DOHH2 (cell line): Measurements from ENCODE around the gene GRID1.

Experiments used
- H3F3A ChIP-seq: fragments of 200-600 bp; sonication (generic), shearing (Covaris generic); 2 replicates; pipeline ENCODE4 v1.6.0; 2016; ENCODE audit warnings: antibody characterized with exemption, mild to moderate bottlenecking; ENCODE audit not compliant: control insufficient read depth, insufficient read depth
- H3K27ac ChIP-seq: fragments of 200-600 bp; sonication (generic); 2 replicates; pipeline ENCODE4 v1.5.1; 2014; ENCODE audit warnings: low read depth, mild to moderate bottlenecking, low read length, moderate library complexity
- H3K27me3 ChIP-seq: fragments of 200-600 bp; sonication (generic); 2 replicates; pipeline ENCODE4 v1.6.1; 2014; ENCODE audit warnings: mild to moderate bottlenecking, low read length, mixed read lengths; ENCODE audit not compliant: control insufficient read depth
- H3K36me3 ChIP-seq: fragments of 200-600 bp; sonication (generic); 2 replicates; pipeline ENCODE4 v1.6.1; 2014; ENCODE audit warnings: mild to moderate bottlenecking, low read length, moderate library complexity, mixed read lengths; ENCODE audit not compliant: control insufficient read depth
- H3K4me1 ChIP-seq: fragments of 200-600 bp; sonication (generic); 2 replicates; pipeline ENCODE4 v1.6.1; 2014; ENCODE audit warnings: mild to moderate bottlenecking, low read length, mixed read lengths; ENCODE audit not compliant: control insufficient read depth
- H3K4me2 ChIP-seq: fragments of 200-600 bp; sonication (generic); 2 replicates; pipeline ENCODE4 v1.6.0; 2014; ENCODE audit warnings: mild to moderate bottlenecking, low read length, moderate library complexity
- H3K4me3 ChIP-seq: fragments of 200-600 bp; sonication (generic); 2 replicates; pipeline ENCODE4 v1.5.1; 2014; ENCODE audit warnings: mild to moderate bottlenecking, low read length, mixed read lengths
- H3K79me2 ChIP-seq: fragments of 200-600 bp; sonication (generic); 2 replicates; pipeline ENCODE4 v1.6.1; 2014; ENCODE audit warnings: mild to moderate bottlenecking, low read length, mixed read lengths; ENCODE audit not compliant: control insufficient read depth
- H3K9me2 ChIP-seq: fragments of 200-600 bp; sonication (generic); replicated peaks from 2 replicates; pipeline ENCODE4 v1.6.1; 2014; ENCODE audit warnings: mild to moderate bottlenecking, low read length, mixed read lengths; ENCODE audit not compliant: control insufficient read depth
- H3K9me3 ChIP-seq: fragments of 200-600 bp; sonication (generic); 2 replicates; pipeline ENCODE4 v1.6.1; 2014; ENCODE audit warnings: antibody characterized with exemption, low read length, mixed read lengths; ENCODE audit not compliant: control insufficient read depth, insufficient read depth
- H4K20me1 ChIP-seq: fragments of 200-600 bp; sonication (generic); 2 replicates; pipeline ENCODE4 v1.6.0; 2014; ENCODE audit warnings: low read depth, mild to moderate bottlenecking, antibody characterized with exemption, low read length, moderate library complexity; ENCODE audit not compliant: control insufficient read depth, insufficient read depth
- CTCF ChIP-seq: fragments of 200-600 bp; sonication (generic); IDR thresholded peaks from one replicate; pipeline ENCODE4 v1.5.1; 2014; ENCODE audit warnings: antibody characterized with exemption, mild to moderate bottlenecking, low read depth, low read length; ENCODE audit not compliant: poor library complexity, severe bottlenecking
- EZH2phosphoT487 ChIP-seq: fragments of 200-600 bp; sonication (generic); IDR thresholded peaks from 2 replicates; pipeline ENCODE4 v1.6.1; 2017; ENCODE audit warnings: borderline replicate concordance, mild to moderate bottlenecking, antibody characterized with exemption, low read length, moderate library complexity, mixed read lengths

The GRID1 gene

DNA sequence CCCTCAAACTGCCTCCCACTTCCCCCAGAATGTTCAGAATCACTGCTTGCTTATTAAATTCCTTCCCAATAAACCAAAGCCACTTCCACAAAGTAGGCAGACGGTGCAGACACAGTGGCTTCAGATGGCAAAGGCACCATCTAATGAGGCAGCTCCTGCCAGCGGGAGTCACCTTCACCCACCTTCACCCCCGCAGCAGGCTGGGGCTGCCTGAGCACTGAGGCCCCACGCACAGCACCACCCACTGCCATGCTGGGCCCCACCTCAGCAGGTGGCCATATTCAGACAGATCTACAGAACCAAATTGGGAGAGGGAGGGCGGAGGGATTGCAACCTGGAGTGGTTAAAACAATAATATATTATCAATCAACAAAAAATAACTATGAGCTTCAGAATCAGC lies 118.5 kb downstream of the GRID1 start:
- Histone ChIP-seq H3K36me3 (no peaks in the 10 kb centered on the region), H3K9me3 (peaks cover 7% of the 10 kb centered on the region; the same call in 1 of the 2 replicates), H3K27ac (no peak overlapping the region), H3K79me2 (no peaks in the 10 kb centered on the region), H3F3A (no peaks in the 10 kb centered on the region), H3K9me2 (no peaks in the 10 kb centered on the region), H3K27me3 (no peaks in the 10 kb centered on the region), H4K20me1 (no peaks in the 10 kb centered on the region), H3K4me1 (no peaks in the 10 kb centered on the region), H3K4me2 (no peak overlapping the region), H3K4me3 (no peak overlapping the region)
- TF ChIP-seq EZH2phosphoT487 (no peak), CTCF (no peak)

- TF ChIP-seq CTCF: no peak
- TF ChIP-seq EZH2phosphoT487: no peak
- Histone ChIP-seq H3K27ac (no peak overlapping the region), H3K36me3 (no peaks in the 10 kb centered on the region), H3K4me2 (no peak overlapping the region), H3K4me1 (no peaks in the 10 kb centered on the region), H3K79me2 (no peaks in the 10 kb centered on the region), H4K20me1 (no peaks in the 10 kb centered on the region), H3K27me3 (no peaks in the 10 kb centered on the region), H3F3A (no peaks in the 10 kb centered on the region), H3K9me2 (no peaks in the 10 kb centered on the region), H3K9me3 (peaks cover 7% of the 10 kb centered on the region; the same call in 1 of the 2 replicates), H3K4me3 (no peak overlapping the region)
Observed at GRCh38 chr10:86247588-86247987, 119.0 kb downstream of the GRID1 start.

DNA sequence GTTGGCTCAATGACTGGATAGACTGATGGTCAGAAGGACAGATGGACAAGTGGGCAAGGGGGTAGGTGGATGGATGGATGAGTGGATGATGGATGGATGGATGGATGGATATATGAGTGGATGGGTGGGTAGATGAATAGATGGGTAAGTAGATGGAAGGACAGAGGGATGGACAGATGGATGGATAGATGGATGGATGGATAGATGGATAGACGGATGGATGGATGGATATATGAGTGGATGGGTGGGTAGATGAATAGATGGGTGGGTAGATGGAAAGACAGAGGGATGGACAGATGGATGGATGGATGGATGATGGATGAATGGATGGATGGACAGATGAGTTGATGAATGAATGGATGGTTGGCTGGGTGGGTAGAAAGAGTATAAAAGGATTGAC lies 119.5 kb downstream of the GRID1 start:
- Histone ChIP-seq H3K4me2 (no peak overlapping the region), H3K9me3 (peaks cover 7% of the 10 kb centered on the region; the same call in 1 of the 2 replicates), H3K9me2 (no peaks in the 10 kb centered on the region), H4K20me1 (no peaks in the 10 kb centered on the region), H3K4me3 (no peak overlapping the region), H3K79me2 (no peaks in the 10 kb centered on the region), H3F3A (no peaks in the 10 kb centered on the region), H3K27me3 (no peaks in the 10 kb centered on the region), H3K36me3 (no peaks in the 10 kb centered on the region), H3K27ac (no peak overlapping the region), H3K4me1 (no peaks in the 10 kb centered on the region)
- TF ChIP-seq CTCF: no peak
- TF ChIP-seq EZH2phosphoT487: no peak
